GM12878 (cell line): ENCODE measurements around the gene MAGI1. TPM values are rescaled to one million over a fixed set of nuclear protein-coding genes. Genes with fewer than 3 reads are reported as not detected.

ENCODE experiments used
- ATAC-seq: fragments of 200-7000 bp; cut with Tn5 transposase; 3 replicates; pipeline ENCODE4 v1.9.1; 2020; ENCODE audit warnings: mild to moderate bottlenecking, moderate library complexity
- BruUV-seq: library from RNA; stranded (reverse); fragments of 400-500 nt; replicated peaks from 2 replicates; lab custom pipeline; 2021; lab: Mats Ljungman, UMichigan
- CTCF ChIA-PET: fragments of 300-600 bp; sonication (Branson Sonifier 250); formaldehyde crosslinking; extraction: SDS; loops from one replicate; lab custom pipeline; 2021; ENCODE audit warnings: inconsistent platforms; lab: Yijun Ruan, JAX
- POLR2A ChIA-PET: fragments of 350-600 bp; formaldehyde crosslinking; extraction: SDS; loops from one replicate; lab custom pipeline; 2021; ENCODE audit warnings: inconsistent platforms; lab: Charles Lee
- RAD21 ChIA-PET: fragments of 300-600 bp; sonication (Branson Sonifier 250); formaldehyde crosslinking; loops from one replicate; lab custom pipeline; 2023; ENCODE audit warnings: antibody characterized with exemption; ENCODE audit not compliant: unreplicated experiment; lab: Charles Lee
- SMC1A ChIA-PET: fragments of 300-600 bp; sonication (Branson Sonifier 250); formaldehyde crosslinking; loops from one replicate; lab custom pipeline; 2023; ENCODE audit not compliant: unreplicated experiment, uncharacterized antibody; lab: Charles Lee
- DNase-seq: peaks from one replicate; pipeline ENCODE4 v3.0.0-alpha.2; 2011; ENCODE audit warnings: low read depth, low spot score
- FAIRE-seq: peaks from 3 replicates; lab custom pipeline; 2011; peaks lifted over from hg19 to GRCh38; lab: Jason Lieb, UNC
- H2AFZ ChIP-seq: 2 replicates; pipeline ENCODE4 v1.6.0; 2011; ENCODE audit warnings: low read depth, low read length, control low read depth; ENCODE audit not compliant: control insufficient read depth
- H3K27ac ChIP-seq: 2 replicates; pipeline ENCODE4 v1.5.1; 2011; ENCODE audit warnings: control low read depth; ENCODE audit not compliant: control insufficient read depth, insufficient read depth
- H3K27me3 ChIP-seq, 2 experiments: replicated peaks in 1 of 2; 2 replicates each; pipeline versions ENCODE4 v1.6.0 to v1.6.1; 2011; ENCODE audit warnings: low read length in 1 of 2; ENCODE audit not compliant: control insufficient read depth in 2 of 2, insufficient read depth in 2 of 2
- H3K36me3 ChIP-seq, 2 experiments: 2 replicates each; pipeline ENCODE4 v1.5.1; 2011; ENCODE audit warnings: low read length in 1 of 2; ENCODE audit not compliant: control insufficient read depth in 2 of 2, insufficient read depth in 2 of 2
- H3K4me1 ChIP-seq: 2 replicates; pipeline ENCODE4 v1.6.1; 2011; ENCODE audit warnings: mild to moderate bottlenecking, low read length, moderate library complexity, mixed read lengths; ENCODE audit not compliant: control insufficient read depth, insufficient read depth
- H3K4me2 ChIP-seq: 2 replicates; pipeline ENCODE4 v1.6.0; 2011; ENCODE audit warnings: control low read depth; ENCODE audit not compliant: control insufficient read depth, insufficient read depth
- H3K4me3 ChIP-seq: fragments of 200-600 bp; sonication (generic); 2 replicates; pipeline ENCODE4 v1.5.1; 2016
- H3K79me2 ChIP-seq: 2 replicates; pipeline ENCODE4 v1.6.0; 2011; ENCODE audit warnings: low read length; ENCODE audit not compliant: control insufficient read depth, insufficient read depth
- H3K9ac ChIP-seq: 2 replicates; pipeline ENCODE4 v1.8.0; 2011; ENCODE audit warnings: low read length, control low read depth, mixed read lengths; ENCODE audit not compliant: control insufficient read depth, insufficient read depth
- H3K9me3 ChIP-seq: replicated peaks from 3 replicates; pipeline ENCODE4 v1.5.1; 2011; ENCODE audit warnings: mild to moderate bottlenecking, low read length; ENCODE audit not compliant: control insufficient read depth, insufficient read depth
- H4K20me1 ChIP-seq: 2 replicates; pipeline ENCODE4 v1.6.0; 2011; ENCODE audit not compliant: control insufficient read depth, insufficient read depth
- CREM ChIP-seq: IDR thresholded peaks from 2 replicates; pipeline ENCODE4 v1.6.1; 2014; ENCODE audit warnings: antibody characterized with exemption, low read depth
- FOXK2 ChIP-seq: fragments of 450-650 bp; IDR thresholded peaks from 2 replicates; pipeline ENCODE4 v1.6.1; 2017; ENCODE audit warnings: mild to moderate bottlenecking, moderate library complexity
- HCFC1 ChIP-seq: fragments of 150-350 bp; IDR thresholded peaks from 2 replicates; pipeline ENCODE4 v1.6.1; 2014; ENCODE audit warnings: low read length
- HDAC6 ChIP-seq: fragments of 200-600 bp; sonication (generic); IDR thresholded peaks from one replicate; pipeline ENCODE4 v1.8.0; 2017; ENCODE audit warnings: antibody characterized with exemption; ENCODE audit not compliant: unreplicated experiment
- IRF3 ChIP-seq: fragments of 450-650 bp; IDR thresholded peaks from 2 replicates; pipeline ENCODE4 v1.6.1; 2014; ENCODE audit warnings: mild to moderate bottlenecking
- IRF5 ChIP-seq: fragments of 450-650 bp; IDR thresholded peaks from 2 replicates; pipeline ENCODE4 v1.6.1; 2017; ENCODE audit warnings: borderline replicate concordance
- KLF5 ChIP-seq: fragments of 450-650 bp; IDR thresholded peaks from 2 replicates; pipeline ENCODE4 v1.6.1; 2014; ENCODE audit warnings: mild to moderate bottlenecking; ENCODE audit not compliant: partially characterized antibody
- MTA3 ChIP-seq: IDR thresholded peaks from 2 replicates; pipeline ENCODE4 v1.6.1; 2012; ENCODE audit warnings: low read length, inconsistent platforms, borderline replicate concordance
- MYC ChIP-seq: IDR thresholded peaks from 2 replicates; pipeline ENCODE4 v1.6.1; 2011; ENCODE audit warnings: mild to moderate bottlenecking, low read length, moderate library complexity, inconsistent platforms; ENCODE audit not compliant: insufficient read depth, insufficient replicate concordance, insufficient read length, severe bottlenecking
- RAD21 ChIP-seq: IDR thresholded peaks from 2 replicates; pipeline ENCODE4 v1.6.1; 2011; ENCODE audit warnings: mild to moderate bottlenecking, low read depth, low read length, moderate library complexity; ENCODE audit not compliant: insufficient read depth
- RBBP5 ChIP-seq: fragments of 200-600 bp; sonication (generic); conservative IDR thresholded peaks from 2 replicates; pipeline ENCODE4 v1.6.1; 2016
- SPI1 ChIP-seq: IDR thresholded peaks from 2 replicates; pipeline ENCODE4 v1.6.1; 2011; ENCODE audit warnings: low read depth, mild to moderate bottlenecking, low read length, moderate library complexity, borderline replicate concordance; ENCODE audit not compliant: insufficient read depth
- SREBF2 ChIP-seq: IDR thresholded peaks from 2 replicates; pipeline ENCODE4 v1.6.1; 2012; ENCODE audit warnings: mild to moderate bottlenecking, low read length
- TCF12 ChIP-seq: IDR thresholded peaks from 2 replicates; pipeline ENCODE4 v1.6.1; 2011; ENCODE audit warnings: low read depth, mild to moderate bottlenecking, low read length
- ZNF384 ChIP-seq: IDR thresholded peaks from 2 replicates; pipeline ENCODE4 v1.6.1; 2012; ENCODE audit warnings: low read depth, mild to moderate bottlenecking, low read length, improper control_type of control experiment, borderline replicate concordance
- ZSCAN29 ChIP-seq: fragments of 450-650 bp; IDR thresholded peaks from 2 replicates; pipeline ENCODE4 v1.6.1; 2017; ENCODE audit warnings: mild to moderate bottlenecking, moderate library complexity
- WGBS: methylation state at CpG from one replicate; pipeline ENCODE4 v1.1.6; 2016; ENCODE audit warnings: low lambda C conversion rate; ENCODE audit not compliant: insufficient replicate concordance, insufficient coverage; ENCODE audit errors: missing lambda C conversion rate; 5-methylcytosine and 5-hydroxymethylcytosine counted together
- in situ Hi-C: fragments of 300-500 bp; cut with MboI; formaldehyde crosslinking; loops from 9 replicates; pipeline ENCODE4 v1.14.3; 2018; ENCODE audit warnings: mixed read lengths
- intact Hi-C: fragments of 100-400 bp; cut with micrococcal nuclease; formaldehyde crosslinking; loops from one replicate; pipeline ENCODE4 v1.14.2; 2022; ENCODE audit not compliant: unreplicated experiment
- polyA plus RNA-seq, 11 experiments: library from polyadenylated mRNA; depleted of rRNA in 4 of 11; unstranded in 6 of 11; stranded (reverse) in 5 of 11; fragments of >200 nt; fragmentation: Nextera tagmentation in 4 of 11; fragmentation: Illumina TruSeq in 1 of 11; extraction: Ambion mirVana in 4 of 11; extraction: Trizol in 1 of 11; gene quantifications; 1 replicate in 1 of 11; 2 replicates in 10 of 11; pipeline versions ENCODE4 v1.2.1 to v1.2.3, GENCODE V29; 2011 to 2016; ENCODE audit warnings: inconsistent platforms in 2 of 11, missing spikeins in 2 of 11, low read depth in 1 of 11
- total RNA-seq, 4 experiments: library from RNA; depleted of rRNA in 3 of 4; stranded (reverse); fragments of >200 nt in 3 of 4; fragmentation: Illumina TruSeq in 1 of 4; extraction: Trizol in 1 of 4; gene quantifications; 2 replicates each; pipeline versions ENCODE4 v1.2.1 to v1.2.3, GENCODE V29; 2013 to 2021
- TF ChIP-seq, protein P1 (sequence below): IDR thresholded peaks from 2 replicates; pipeline ENCODE4 v1.6.1; 2011; ENCODE audit warnings: borderline replicate concordance, low read depth, mild to moderate bottlenecking, moderate library complexity, low read length; ENCODE audit not compliant: insufficient read depth, poor library complexity, severe bottlenecking

Gene MAGI1
- total and polyA plus RNA-seq, 10 of the 15 experiments (the other 5 are each of a cell fraction or from before 2014, with no cell fraction given) = 0.02 to 3.3 (median 0.29) TPM; not detected in 1

DNA sequence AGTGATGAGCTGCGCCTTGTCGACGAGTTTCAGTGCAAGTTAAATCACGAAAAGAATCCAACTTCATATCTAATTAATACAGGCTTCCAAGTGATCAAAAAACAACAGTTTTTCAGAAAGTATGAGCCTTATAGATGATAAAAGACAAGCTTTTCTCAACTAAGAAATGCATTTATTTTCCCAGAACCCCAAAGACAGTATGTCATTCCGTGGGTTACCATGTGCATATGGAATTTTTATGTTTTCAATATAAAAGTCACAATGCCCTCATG, 442.8 kb downstream of the MAGI1 start:
- TF ChIP-seq HDAC6 (no peak), RAD21 (no peak), IRF3 (no peak), RBBP5 (no peak), SPI1 (no peak), ZSCAN29 (no peak), FOXK2 (no peak), SREBF2 (no peak), ZNF384 (no peak), HCFC1 (no peak), KLF5 (no peak), IRF5 (no peak), MYC (no peak), CREM (no peak), TCF12 (no peak), MTA3 (no peak)
- TF ChIP-seq, protein P1, sequence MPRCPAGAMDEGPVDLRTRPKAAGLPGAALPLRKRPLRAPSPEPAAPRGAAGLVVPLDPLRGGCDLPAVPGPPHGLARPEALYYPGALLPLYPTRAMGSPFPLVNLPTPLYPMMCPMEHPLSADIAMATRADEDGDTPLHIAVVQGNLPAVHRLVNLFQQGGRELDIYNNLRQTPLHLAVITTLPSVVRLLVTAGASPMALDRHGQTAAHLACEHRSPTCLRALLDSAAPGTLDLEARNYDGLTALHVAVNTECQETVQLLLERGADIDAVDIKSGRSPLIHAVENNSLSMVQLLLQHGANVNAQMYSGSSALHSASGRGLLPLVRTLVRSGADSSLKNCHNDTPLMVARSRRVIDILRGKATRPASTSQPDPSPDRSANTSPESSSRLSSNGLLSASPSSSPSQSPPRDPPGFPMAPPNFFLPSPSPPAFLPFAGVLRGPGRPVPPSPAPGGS = no peak
- DNase-seq (no peak), FAIRE-seq (no peak), ATAC-seq (no peak)
- Histone ChIP-seq H3K4me3 (no peak overlapping the region), H3K4me1 (no peaks in the 10 kb centered on the region), H3K79me2 (no peaks in the 10 kb centered on the region), H3K27me3 (no peaks in the 10 kb centered on the region), H3K27ac (no peak overlapping the region), H4K20me1 (no peaks in the 10 kb centered on the region), H3K9me3 (no peaks in the 10 kb centered on the region), H3K9ac (no peak overlapping the region), H3K36me3 (no peaks in the 10 kb centered on the region), H2AFZ (no peak overlapping the region), H3K4me2 (no peak overlapping the region)
- WGBS = 0% methylated on average over 5 of the region's 5 CpGs
- SMC1A ChIA-PET = no interaction called here
- no TSS peak for BruUV-seq
- POLR2A ChIA-PET = no interaction called here
- in situ Hi-C loops = no loop called here
- RAD21 ChIA-PET = no interaction called here
- intact Hi-C loops = no loop called here
- CTCF ChIA-PET = no interaction called here
